HCT116 (cell line): ENCODE data around the gene IGFBP1. TPM values are rescaled to one million over a fixed set of nuclear protein-coding genes. Genes with fewer than 3 reads are reported as not detected.

ENCODE experiments used
- ATAC-seq: fragments of 200-7000 bp; cut with Tn5 transposase; 2 replicates; pipeline ENCODE4 v1.9.1; 2020; ENCODE audit warnings: mild to moderate bottlenecking, moderate library complexity
- BruUV-seq: library from RNA; stranded (reverse); fragments of 400-500 nt; replicated peaks from 2 replicates; lab custom pipeline; 2021; lab: Mats Ljungman, UMichigan
- CTCF ChIA-PET: fragments of 300-600 bp; sonication (Branson Sonifier 250); formaldehyde crosslinking; loops from one replicate; lab custom pipeline; 2021; ENCODE audit warnings: antibody characterized with exemption; lab: Charles Lee
- POLR2A ChIA-PET: fragments of 300-600, 350-600 bp; sonication (Branson Sonifier 250); formaldehyde crosslinking; loops from one replicate; lab custom pipeline; 2021; ENCODE audit warnings: antibody characterized with exemption; lab: Charles Lee
- RAD21 ChIA-PET, 2 experiments: fragments of 300-600 bp; sonication (Branson Sonifier 250); formaldehyde crosslinking; loops; one replicate each; lab custom pipeline; 2023; ENCODE audit warnings: low total read pairs in 2 of 2; ENCODE audit not compliant: uncharacterized antibody in 2 of 2, unreplicated experiment in 2 of 2, low non-redundant PET in 1 of 2; lab: Charles Lee
- DNase-seq: peaks from one replicate; pipeline ENCODE4 v3.0.0-alpha.2; 2010; ENCODE audit warnings: low read depth, low spot score
- H2AFZ ChIP-seq: fragments of 200-600 bp; shearing (Covaris generic), sonication (generic); 2 replicates; pipeline ENCODE4 v1.6.1; 2017; ENCODE audit warnings: low read depth, mixed run types, mixed read lengths, antibody characterized with exemption, low read length; ENCODE audit not compliant: poor library complexity, severe bottlenecking
- H3K27ac ChIP-seq: 2 replicates; pipeline ENCODE4 v1.5.1; 2012; ENCODE audit warnings: low read depth, low read length
- H3K27me3 ChIP-seq: fragments of 200-600 bp; sonication (generic); 2 replicates; pipeline ENCODE4 v1.6.1; 2016; ENCODE audit warnings: mixed run types, low read length, mixed read lengths; ENCODE audit not compliant: insufficient read depth
- H3K36me3 ChIP-seq, 2 experiments: fragments of 200-500 bp in 1 of 2; fragments of 200-600 bp in 1 of 2; sonication (Bioruptor generic) in 1 of 2; sonication (generic) in 1 of 2; 2 replicates each; pipeline versions ENCODE4 v1.5.1 to v1.6.1; 2014 to 2016; ENCODE audit warnings: low read length in 2 of 2, inconsistent platforms in 1 of 2, mixed read lengths in 1 of 2, mixed run types in 1 of 2; ENCODE audit not compliant: insufficient read depth in 2 of 2, control insufficient read depth in 1 of 2
- H3K4me1 ChIP-seq, 2 experiments: fragments of 200-600 bp in 1 of 2; sonication (generic) in 1 of 2; 2 replicates each; pipeline versions ENCODE4 v1.5.1 to v1.6.1; 2012 to 2017; ENCODE audit warnings: low read length in 2 of 2, inconsistent platforms in 1 of 2, mild to moderate bottlenecking in 1 of 2, mixed read lengths in 1 of 2, mixed run types in 1 of 2, moderate library complexity in 1 of 2; ENCODE audit not compliant: insufficient read depth in 2 of 2, control insufficient read depth in 1 of 2
- H3K4me2 ChIP-seq: fragments of 200-600 bp; sonication (generic); 2 replicates; pipeline ENCODE4 v1.6.1; 2017; ENCODE audit warnings: mixed run types, low read length, mixed read lengths
- H3K4me3 ChIP-seq, 2 experiments: fragments of 200-600 bp in 1 of 2; sonication (generic) in 1 of 2; replicated peaks in 1 of 2; 2 replicates each; pipeline ENCODE4 v1.5.1; 2011 to 2016; ENCODE audit warnings: low read length in 2 of 2, control low read depth in 1 of 2, low read depth in 1 of 2, mild to moderate bottlenecking in 1 of 2, mixed read lengths in 1 of 2, mixed run types in 1 of 2
- H3K79me2 ChIP-seq: fragments of 200-600 bp; sonication (generic); 2 replicates; pipeline ENCODE4 v1.6.1; 2017; ENCODE audit warnings: mild to moderate bottlenecking, mixed run types, low read length, moderate library complexity, mixed read lengths; ENCODE audit not compliant: insufficient read depth
- H3K9ac ChIP-seq: fragments of 200-600 bp; sonication (generic); 2 replicates; pipeline ENCODE4 v1.6.1; 2016; ENCODE audit warnings: low read length, mixed read lengths
- H3K9me2 ChIP-seq: fragments of 200-600 bp; sonication (generic), shearing (Covaris generic); 2 replicates; pipeline ENCODE4 v1.6.1; 2017; ENCODE audit warnings: mixed run types, mild to moderate bottlenecking, moderate library complexity; ENCODE audit not compliant: insufficient read depth
- H3K9me3 ChIP-seq, 2 experiments: fragments of 200-500 bp in 1 of 2; fragments of 200-600 bp in 1 of 2; sonication (Bioruptor generic) in 1 of 2; sonication (generic) in 1 of 2; 2 replicates each; pipeline ENCODE4 v1.6.1; 2014 to 2017; ENCODE audit warnings: low read length in 2 of 2, mixed read lengths in 2 of 2, inconsistent platforms in 1 of 2, low read depth in 1 of 2, mild to moderate bottlenecking in 1 of 2, mixed run types in 1 of 2, moderate library complexity in 1 of 2; ENCODE audit not compliant: control insufficient read depth in 1 of 2, insufficient read depth in 1 of 2
- H4K20me1 ChIP-seq: fragments of 200-600 bp; sonication (generic), shearing (Covaris generic); 2 replicates; pipeline ENCODE4 v1.6.1; 2017; ENCODE audit warnings: mixed run types, mild to moderate bottlenecking, moderate library complexity; ENCODE audit not compliant: insufficient read depth
- ATF3 ChIP-seq: IDR thresholded peaks from 2 replicates; pipeline ENCODE4 v1.6.1; 2012
- CBX3 ChIP-seq: IDR thresholded peaks from 2 replicates; pipeline ENCODE4 v1.6.1; 2012; ENCODE audit warnings: low read depth
- CEBPB ChIP-seq: IDR thresholded peaks from 2 replicates; pipeline ENCODE4 v1.6.1; 2012; ENCODE audit warnings: low read depth
- CTCF ChIP-seq, 3 experiments: fragments of 200-600 bp in 1 of 3; sonication (generic) in 1 of 3; IDR thresholded peaks in 2 of 3; conservative IDR thresholded peaks in 1 of 3; 2 replicates each; pipeline ENCODE4 v1.5.1; 2012 to 2017; ENCODE audit warnings: low read depth in 2 of 3, low read length in 2 of 3, antibody characterized with exemption in 1 of 3, borderline replicate concordance in 1 of 3, control low read depth in 1 of 3, mild to moderate bottlenecking in 1 of 3, mixed read lengths in 1 of 3, mixed run types in 1 of 3, moderate library complexity in 1 of 3; ENCODE audit not compliant: insufficient read depth in 1 of 3
- EGR1 ChIP-seq: IDR thresholded peaks from 2 replicates; pipeline ENCODE4 v1.6.1; 2012; ENCODE audit warnings: low read depth
- ELF1 ChIP-seq: IDR thresholded peaks from 2 replicates; pipeline ENCODE4 v1.6.1; 2012; ENCODE audit warnings: low read depth, borderline replicate concordance
- EZH2phosphoT487 ChIP-seq: fragments of 200-600 bp; IDR thresholded peaks from 2 replicates; pipeline ENCODE4 v1.6.1; 2018; ENCODE audit warnings: antibody characterized with exemption, borderline replicate concordance
- FOSL1 ChIP-seq: IDR thresholded peaks from 2 replicates; pipeline ENCODE4 v1.6.1; 2012; ENCODE audit warnings: low read depth
- POLR2AphosphoS5 ChIP-seq: IDR thresholded peaks from 2 replicates; pipeline ENCODE4 v1.6.1; 2011; ENCODE audit warnings: mild to moderate bottlenecking, low read depth, low read length, moderate library complexity
- SIN3A ChIP-seq: IDR thresholded peaks from 2 replicates; pipeline ENCODE4 v1.6.1; 2012; ENCODE audit warnings: low read depth
- SRF ChIP-seq: IDR thresholded peaks from 2 replicates; pipeline ENCODE4 v1.6.1; 2012; ENCODE audit warnings: low read depth
- ZFX ChIP-seq: fragments of 450-650 bp; IDR thresholded peaks from 2 replicates; pipeline ENCODE4 v1.6.1; 2017
- ZNF274 ChIP-seq: fragments of 200-500 bp; sonication (Bioruptor generic); IDR thresholded peaks from 2 replicates; pipeline ENCODE4 v1.6.1; 2014; ENCODE audit warnings: mild to moderate bottlenecking, low read depth, low read length, inconsistent platforms
- intact Hi-C: fragments of 100-400 bp; cut with micrococcal nuclease; formaldehyde crosslinking; loops from 2 replicates; pipeline ENCODE4 v1.10.0; 2022
- total RNA-seq: library from RNA; stranded (reverse); gene quantifications from one replicate; pipeline ENCODE4 v1.2.1, GENCODE V29; 2021; ENCODE audit not compliant: unreplicated experiment
- TF ChIP-seq, protein P1 (sequence below): IDR thresholded peaks from 2 replicates; pipeline ENCODE4 v1.6.1; 2011; ENCODE audit warnings: mild to moderate bottlenecking, low read length, moderate library complexity; ENCODE audit not compliant: insufficient replicate concordance; ENCODE audit errors: extremely low read depth
- TF ChIP-seq, protein P2 (sequence below): IDR thresholded peaks from 2 replicates; pipeline ENCODE4 v1.6.1; 2012

The IGFBP1 gene
- total RNA-seq, 1 experiment from 2014 or later: 0.20 TPM

DNA sequence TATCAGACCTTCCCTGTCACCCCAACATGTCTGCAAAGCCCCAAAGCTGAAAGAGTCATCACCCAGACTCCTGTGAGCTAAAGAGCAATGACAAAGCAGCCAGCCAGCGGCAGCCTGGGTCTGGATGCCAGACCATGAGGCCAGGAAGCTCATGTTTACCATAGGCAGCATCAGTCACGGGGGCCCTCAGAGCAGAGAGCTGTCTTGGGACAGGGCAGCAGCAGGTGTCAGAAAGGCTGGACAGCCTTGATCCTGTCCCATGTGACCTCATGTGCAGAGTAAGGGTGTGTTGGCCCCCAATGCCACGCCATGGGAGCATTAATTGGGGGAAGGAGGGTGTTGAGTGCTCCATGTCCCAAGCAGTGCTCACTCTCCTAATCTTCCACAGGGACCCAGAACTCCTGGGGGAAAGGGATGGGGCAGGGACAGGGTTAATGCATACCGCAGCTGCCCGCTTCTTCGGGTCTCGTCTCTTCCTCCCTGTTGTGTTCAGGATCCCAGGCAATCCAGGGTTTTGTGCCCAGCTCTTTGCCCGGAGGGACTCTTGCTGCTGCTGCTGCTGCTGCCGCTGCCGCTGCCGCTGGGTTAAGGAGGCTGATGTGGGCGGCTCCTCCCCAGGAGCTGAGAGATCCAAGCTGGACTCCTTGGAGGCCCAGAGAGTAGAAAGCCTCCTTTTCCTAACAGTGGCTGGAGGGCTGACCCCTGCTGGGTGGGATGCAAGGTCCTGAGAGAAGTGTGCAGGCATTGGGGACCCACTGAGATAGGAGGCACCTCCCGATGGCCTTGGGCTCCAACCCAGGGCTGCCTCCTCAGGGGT lies 22.5 kb upstream of the IGFBP1 start:
- H3K36me3 ChIP-seq: no peaks in the 10 kb centered on the region
- no peaks in the 10 kb centered on the region for H3K79me2 ChIP-seq
- H3K27me3 ChIP-seq: 0 out of 2 replicates have a peak, but pooled peaks cover 2% of the 10 kb centered on the region
- H3K4me2 ChIP-seq: no peak overlapping the region
- RAD21 ChIA-PET: no interaction called here
- H3K27ac ChIP-seq: no peak overlapping the region
- no peak for TF ChIP-seq CEBPB
- TF ChIP-seq ATF3: no peak
- no peak for TF ChIP-seq POLR2AphosphoS5
- TF ChIP-seq ELF1: no peak
- no peak for TF ChIP-seq EGR1
- TF ChIP-seq FOSL1: no peak
- TF ChIP-seq, all 23 proteins: peak for 0
- no peaks in the 10 kb centered on the region for H3K9me2 ChIP-seq
- DNase-seq (no peak), ATAC-seq (no peak)
- CTCF ChIA-PET: no interaction called here
- POLR2A ChIA-PET: no interaction called here
- no peak overlapping the region for H2AFZ ChIP-seq
- H3K4me3 ChIP-seq: no peak overlapping the region
- H3K9ac ChIP-seq: no peak overlapping the region
- peaks cover 0 to 4% of the 10 kb centered on the region in 2 experiments; a peak in 1 of 4 replicates for H3K4me1 ChIP-seq
- BruUV-seq: no TSS peak
- no peaks in the 10 kb centered on the region for H3K9me3 ChIP-seq
- no peaks in the 10 kb centered on the region for H4K20me1 ChIP-seq
- intact Hi-C loops: no loop called here

DNA sequence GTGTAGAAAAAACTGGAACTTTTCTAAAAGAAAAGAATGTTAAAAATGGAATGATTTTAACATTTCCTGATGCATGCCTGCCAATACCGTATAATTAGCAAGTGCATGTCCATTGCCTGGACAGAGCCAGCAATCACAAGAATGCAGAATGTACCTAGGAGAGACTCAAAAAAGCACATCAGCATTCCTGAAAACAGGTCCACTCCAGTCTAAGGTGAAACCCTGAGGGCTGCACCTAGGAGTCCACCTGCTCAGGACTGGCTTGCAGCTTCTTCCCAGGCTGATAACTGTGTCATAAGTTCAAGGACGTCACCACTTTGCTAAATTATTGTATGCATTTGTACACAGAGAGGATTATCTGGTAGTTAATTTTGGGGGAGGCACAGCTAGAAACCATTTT lies 20.8 kb upstream of the IGFBP1 start:
- H2AFZ ChIP-seq: no peak overlapping the region
- no peak overlapping the region for H3K9ac ChIP-seq
- H3K9me2 ChIP-seq: no peaks in the 10 kb centered on the region
- ChIA-PET CTCF (no interaction called here), POLR2A (no interaction called here), RAD21 (no interaction called here)
- no peak overlapping the region for H3K27ac ChIP-seq
- no peak overlapping the region for H3K4me2 ChIP-seq
- H3K27me3 ChIP-seq: no peaks in the 10 kb centered on the region
- no peak for ATAC-seq
- no peaks in the 10 kb centered on the region for H3K36me3 ChIP-seq
- DNase-seq: no peak
- no peaks in the 10 kb centered on the region for H4K20me1 ChIP-seq
- intact Hi-C loops: no loop called here
- H3K4me3 ChIP-seq: no peak overlapping the region
- H3K79me2 ChIP-seq: no peaks in the 10 kb centered on the region
- BruUV-seq: no TSS peak
- no peaks in the 10 kb centered on the region for H3K9me3 ChIP-seq
- H3K4me1 ChIP-seq: peaks cover 0 to 4% of the 10 kb centered on the region in 2 experiments; a peak in 1 of 4 replicates
- TF ChIP-seq SRF (no peak), EZH2phosphoT487 (no peak), ATF3 (no peak), CTCF (IDR thresholded peaks at IDR 0.05 in 2 of 3, conservative IDR thresholded peaks at IDR 0.05 in 1 of 3; ENCODE audit: borderline replicate concordance in 1 of 3, insufficient read depth in 1 of 3, low read depth in 2 of 3, low read length in 2 of 3) (no peak), SIN3A (no peak), ELF1 (no peak), ZFX (no peak), CBX3 (no peak), POLR2AphosphoS5 (no peak), ZNF274 (no peak)
- TF ChIP-seq, protein P1, sequence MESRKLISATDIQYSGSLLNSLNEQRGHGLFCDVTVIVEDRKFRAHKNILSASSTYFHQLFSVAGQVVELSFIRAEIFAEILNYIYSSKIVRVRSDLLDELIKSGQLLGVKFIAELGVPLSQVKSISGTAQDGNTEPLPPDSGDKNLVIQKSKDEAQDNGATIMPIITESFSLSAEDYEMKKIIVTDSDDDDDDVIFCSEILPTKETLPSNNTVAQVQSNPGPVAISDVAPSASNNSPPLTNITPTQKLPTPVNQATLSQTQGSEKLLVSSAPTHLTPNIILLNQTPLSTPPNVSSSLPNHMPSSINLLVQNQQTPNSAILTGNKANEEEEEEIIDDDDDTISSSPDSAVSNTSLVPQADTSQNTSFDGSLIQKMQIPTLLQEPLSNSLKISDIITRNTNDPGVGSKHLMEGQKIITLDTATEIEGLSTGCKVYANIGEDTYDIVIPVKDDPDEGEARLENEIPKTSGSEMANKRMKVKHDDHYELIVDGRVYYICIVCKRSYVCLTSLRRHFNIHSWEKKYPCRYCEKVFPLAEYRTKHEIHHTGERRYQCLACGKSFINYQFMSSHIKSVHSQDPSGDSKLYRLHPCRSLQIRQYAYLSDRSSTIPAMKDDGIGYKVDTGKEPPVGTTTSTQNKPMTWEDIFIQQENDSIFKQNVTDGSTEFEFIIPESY: no peak
- TF ChIP-seq, protein P2, sequence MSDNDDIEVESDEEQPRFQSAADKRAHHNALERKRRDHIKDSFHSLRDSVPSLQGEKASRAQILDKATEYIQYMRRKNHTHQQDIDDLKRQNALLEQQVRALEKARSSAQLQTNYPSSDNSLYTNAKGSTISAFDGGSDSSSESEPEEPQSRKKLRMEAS: no peak
